H1 (cell line): ENCODE measurements around the gene ABCA1. TPM values are rescaled to one million over a fixed set of nuclear protein-coding genes. Genes with fewer than 3 reads are reported as not detected.

Experiments
- KDM1A ChIP-seq: fragments of 200-600, 300-600 bp; sonication (generic); IDR thresholded peaks from 2 replicates; pipeline ENCODE4 v1.7.1; 2016; ENCODE audit warnings: mild to moderate bottlenecking, low read length, borderline replicate concordance
- polyA plus RNA-seq, 7 experiments: library from polyadenylated mRNA; depleted of rRNA in 3 of 7; stranded (reverse) in 5 of 7; unstranded in 2 of 7; fragments of >200 nt in 5 of 7; fragments of 200-250 nt in 2 of 7; gene quantifications; 1 replicate in 5 of 7; 2 replicates in 1 of 7; 4 replicates in 1 of 7; pipeline versions ENCODE4 v1.2.1 to v1.2.3, GENCODE V29; 2011 to 2013; ENCODE audit warnings: missing spikeins in 2 of 7, mixed read lengths in 2 of 7
- total RNA-seq: library from RNA; stranded (reverse); fragmentation: NEBNext Ultra II Directional; extraction: Animal tissue kit (Norgen Biotek cat#: 25700); gene quantifications from 2 replicates; pipeline ENCODE4 v1.2.1, GENCODE V29; 2021

Gene ABCA1
- total and polyA plus RNA-seq, 2 of the 8 experiments (the other 6 are each of a cell fraction or from before 2014, with no cell fraction given), result 6.9 to 7.8 TPM

DNA sequence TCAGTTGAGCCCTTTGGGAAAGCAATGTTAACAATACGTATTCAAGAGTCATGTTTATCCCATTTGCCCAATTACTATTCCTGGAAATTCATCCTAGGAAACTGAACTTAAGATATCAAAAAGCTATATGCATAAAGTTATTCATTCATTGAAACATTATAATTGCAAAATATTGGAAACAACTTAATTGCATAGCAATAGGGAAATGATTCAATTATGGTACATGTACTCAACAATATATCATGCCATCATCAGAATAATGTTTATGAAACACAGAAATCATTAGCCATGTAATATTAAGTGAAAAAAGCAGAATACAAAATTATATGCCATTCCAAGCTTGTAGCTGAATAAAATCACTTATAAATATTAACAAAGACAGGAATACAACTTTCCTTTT is 35.3 kb downstream of the ABCA1 start (continued):
- no peak for TF ChIP-seq KDM1A
